DLD1 (cell line): Measurements from ENCODE around the gene UNK.

Source experiments
- in situ Hi-C: cut with HindIII; loops from 2 replicates; pipeline ENCODE4 v1.10.0; 2017; ENCODE audit warnings: low sequenced_read_pairs

The UNK gene

DNA sequence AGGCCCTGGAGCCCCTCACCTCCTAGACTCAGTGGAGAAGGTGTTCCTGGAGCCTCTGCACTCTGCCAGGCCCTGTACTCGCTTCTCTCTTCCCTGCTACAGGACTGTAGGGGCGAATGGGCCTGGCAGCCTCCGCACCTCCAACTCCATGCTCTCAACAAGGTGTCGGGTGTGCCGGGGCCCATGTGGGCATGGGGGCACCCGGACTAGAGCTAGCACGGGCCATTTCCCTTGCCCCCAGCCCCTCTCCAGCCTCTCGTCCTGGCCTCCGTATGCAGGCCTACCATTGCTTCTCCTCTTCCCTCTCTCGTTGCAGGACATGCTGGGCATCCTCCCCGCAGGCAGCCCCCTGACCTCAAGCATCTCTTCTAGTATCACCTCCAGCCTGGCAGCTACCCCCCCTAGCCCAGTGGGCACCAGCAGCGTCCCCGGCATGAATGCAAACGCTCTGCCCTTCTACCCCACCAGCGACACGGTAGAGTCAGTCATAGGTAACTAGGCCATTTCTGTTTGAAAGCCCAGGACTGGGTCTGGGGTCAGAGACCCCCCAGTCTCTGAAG lies 33.8 kb downstream of the UNK start:
- in situ Hi-C loops = no loop called here

DNA sequence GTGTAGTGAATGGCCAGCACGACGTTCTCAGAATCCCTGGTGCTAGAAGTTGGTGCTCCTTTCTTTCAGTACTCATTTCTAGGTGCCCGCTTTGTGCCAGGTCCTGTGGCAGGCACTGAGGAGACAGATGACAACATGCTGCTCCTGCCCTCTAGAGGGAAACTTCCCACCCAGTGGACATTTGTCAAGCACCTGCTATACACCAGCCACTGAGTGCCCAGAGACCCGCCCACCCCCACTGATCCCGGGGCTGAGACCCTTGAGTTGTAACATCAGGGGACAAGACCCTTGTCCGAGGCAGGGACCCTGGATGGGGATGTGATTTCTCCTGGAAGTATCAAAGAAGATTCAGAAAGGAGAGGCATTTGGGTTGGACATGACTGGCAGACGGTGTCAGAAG lies 34.5 kb downstream of the UNK start:
- in situ Hi-C loops = no loop called here

DNA sequence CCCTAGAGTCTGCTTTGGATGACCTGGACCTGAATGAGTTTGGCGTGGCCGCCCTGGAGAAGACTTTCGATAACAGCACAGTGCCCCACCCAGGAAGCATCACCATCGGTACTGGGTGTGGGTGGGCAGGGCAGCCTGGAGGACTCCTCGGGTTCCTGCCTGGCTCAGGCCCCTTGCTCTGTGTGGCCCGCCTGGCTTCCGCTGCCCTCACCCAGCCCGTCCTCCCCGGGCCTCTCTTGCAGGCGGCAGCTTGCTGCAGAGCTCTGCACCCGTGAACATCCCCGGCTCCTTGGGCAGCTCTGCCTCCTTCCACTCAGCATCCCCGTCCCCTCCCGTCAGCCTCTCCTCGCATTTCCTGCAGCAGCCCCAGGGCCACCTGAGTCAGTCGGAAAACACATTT lies 35.1 kb downstream of the UNK start:
- in situ Hi-C loops = no loop called here

DNA sequence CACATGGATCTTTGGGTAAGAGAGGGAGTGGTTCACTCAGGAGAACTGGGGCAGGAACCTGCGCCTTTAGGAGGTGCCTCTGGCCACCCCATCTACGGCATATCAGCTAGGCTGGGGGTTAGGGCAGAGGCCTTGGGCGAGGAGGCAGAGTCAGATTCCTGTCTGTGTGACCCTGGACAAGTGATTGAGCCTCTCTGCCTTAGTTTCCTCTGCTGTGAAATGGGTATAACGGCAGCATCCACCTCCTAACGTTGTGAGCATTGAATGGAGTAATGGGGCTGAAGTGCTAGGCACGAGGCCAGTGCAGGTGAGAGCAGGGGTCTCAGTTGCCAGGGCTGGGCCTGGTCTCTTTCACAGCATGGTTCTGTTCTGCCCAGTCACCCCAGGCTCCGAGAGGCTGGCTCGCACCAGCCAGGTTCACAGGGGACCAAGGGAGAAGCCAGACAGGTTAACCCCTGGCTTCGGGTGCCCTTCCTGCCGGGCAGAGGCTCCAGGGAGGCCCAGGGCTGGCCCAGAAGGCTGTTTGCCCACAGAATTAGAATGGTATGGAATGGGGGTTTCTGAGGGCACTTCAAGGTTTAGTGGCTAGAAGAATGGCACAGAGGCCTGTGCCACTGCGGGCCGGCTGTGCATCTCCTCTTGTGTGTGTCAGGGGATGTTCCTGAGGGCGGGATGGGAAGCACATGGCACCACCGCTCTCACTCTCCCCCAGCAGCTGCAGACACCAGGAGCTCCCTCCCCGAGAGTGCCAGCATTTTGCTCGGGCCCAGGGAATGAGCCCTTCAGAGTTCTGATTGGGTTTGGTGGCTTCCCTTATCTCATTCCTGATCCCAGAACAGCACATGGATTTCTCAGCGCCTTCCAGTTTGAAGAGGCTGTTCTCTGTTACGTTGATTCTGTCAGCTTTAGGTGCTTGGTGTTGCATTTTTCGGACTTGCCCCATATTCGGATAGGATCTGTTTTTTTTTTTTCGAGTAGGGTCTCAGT lies 35.8 kb downstream of the UNK start:
- in situ Hi-C loops = no loop called here

DNA sequence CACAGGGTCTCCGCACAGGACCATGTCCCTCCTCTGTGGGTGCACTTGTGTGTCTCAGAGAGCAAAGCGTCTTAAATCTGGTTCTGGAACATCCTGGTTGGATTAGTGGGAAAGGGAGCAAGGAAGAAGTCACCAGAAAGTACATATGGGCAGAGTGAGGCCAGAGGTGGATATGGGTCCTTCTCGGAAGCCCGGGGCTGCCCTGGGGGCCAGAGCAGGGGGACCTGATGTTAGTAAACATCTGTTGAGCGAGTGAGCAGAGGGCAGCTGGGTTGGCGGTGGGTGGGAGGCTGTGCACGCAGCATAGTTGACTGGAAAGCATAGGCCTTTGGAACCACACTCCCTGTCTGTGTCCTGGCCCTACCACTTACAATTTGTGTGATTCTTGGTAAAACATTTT lies 36.9 kb downstream of the UNK start:
- in situ Hi-C loops = no loop called here

DNA sequence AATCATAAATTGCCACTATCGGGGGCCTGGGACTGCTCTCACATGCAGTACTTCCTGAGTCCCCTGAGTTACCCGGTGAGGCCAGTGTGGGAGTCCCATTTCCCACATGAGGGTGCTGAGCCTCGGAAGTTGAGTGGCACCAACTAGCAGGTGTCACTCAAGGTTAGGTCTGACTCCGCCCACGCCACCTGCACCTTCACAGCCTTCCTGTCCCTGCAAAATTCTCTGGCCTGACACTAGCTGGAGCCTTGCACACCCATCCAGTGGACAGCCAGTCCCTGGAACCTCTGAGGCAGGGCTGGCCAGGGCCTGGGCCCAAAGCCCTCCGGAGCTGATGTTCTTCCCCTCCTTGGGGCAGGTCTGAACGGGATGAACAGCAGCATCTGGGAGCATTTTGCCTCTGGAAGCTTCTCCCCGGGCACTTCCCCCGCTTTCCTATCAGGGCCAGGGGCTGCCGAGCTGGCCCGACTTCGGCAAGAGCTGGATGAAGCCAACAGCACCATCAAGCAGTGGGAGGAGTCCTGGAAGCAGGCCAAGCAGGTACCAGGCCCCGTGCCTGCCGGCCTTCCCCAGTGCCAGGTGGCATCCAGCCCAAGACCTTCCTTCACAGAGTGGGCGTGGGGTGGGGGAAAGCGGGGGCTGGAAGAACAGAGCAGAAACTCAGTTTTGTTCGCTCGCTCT lies 37.7 kb downstream of the UNK start:
- in situ Hi-C loops = no loop called here

DNA sequence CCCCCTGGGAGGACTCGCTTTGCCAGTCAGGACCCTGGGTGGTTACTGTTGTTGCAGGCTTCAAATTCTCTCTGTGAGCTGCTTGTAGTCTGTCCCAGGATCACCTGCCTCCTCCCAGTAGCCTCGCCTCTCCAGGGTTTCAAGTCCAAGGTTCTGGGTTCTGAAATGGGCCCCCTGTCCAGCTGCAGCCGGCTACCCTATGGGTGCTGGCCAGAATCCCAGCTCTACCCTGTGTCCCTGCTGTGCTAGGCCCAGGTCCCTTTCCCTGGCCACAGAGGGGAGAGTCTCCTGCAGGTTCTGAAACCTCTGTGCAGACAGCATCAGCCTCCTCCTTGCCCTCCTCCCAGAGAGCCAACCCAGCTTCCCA lies 38.2 kb downstream of the UNK start:
- in situ Hi-C loops = no loop called here

DNA sequence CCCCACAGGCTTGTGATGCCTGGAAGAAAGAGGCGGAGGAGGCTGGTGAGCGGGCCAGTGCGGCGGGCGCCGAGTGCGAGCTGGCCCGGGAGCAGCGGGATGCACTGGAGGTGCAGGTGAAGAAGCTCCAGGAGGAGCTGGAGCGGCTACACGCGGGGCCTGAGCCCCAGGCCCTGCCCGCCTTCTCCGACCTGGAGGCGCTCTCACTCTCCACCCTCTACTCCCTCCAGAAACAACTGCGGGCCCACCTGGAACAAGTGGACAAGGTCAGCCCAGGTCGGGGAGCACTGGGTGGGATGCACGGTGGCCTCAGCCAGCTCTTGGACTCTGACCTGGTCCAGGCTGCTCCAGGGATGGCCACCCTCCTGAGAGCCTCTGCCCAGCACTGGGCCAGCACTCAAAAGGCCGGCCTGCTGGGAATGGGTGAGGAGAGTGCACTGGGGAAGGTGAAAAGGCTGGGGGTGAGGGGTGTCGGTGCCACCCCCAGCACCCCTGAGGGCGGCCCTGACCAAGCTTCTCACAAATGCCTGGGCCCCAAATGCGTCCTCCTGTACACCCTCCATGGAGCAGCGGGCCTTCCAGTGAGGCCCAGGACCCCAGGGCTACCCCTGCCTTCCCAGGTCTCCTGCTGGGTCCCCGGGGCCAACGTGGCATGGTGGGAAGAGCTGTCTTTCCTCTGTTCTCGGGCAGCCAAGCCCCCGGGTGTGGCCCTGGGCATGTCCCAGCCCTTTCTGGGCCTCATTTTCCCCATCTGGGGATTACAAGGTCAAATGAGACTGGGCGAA lies 38.8 kb downstream of the UNK start:
- in situ Hi-C loops = no loop called here

DNA sequence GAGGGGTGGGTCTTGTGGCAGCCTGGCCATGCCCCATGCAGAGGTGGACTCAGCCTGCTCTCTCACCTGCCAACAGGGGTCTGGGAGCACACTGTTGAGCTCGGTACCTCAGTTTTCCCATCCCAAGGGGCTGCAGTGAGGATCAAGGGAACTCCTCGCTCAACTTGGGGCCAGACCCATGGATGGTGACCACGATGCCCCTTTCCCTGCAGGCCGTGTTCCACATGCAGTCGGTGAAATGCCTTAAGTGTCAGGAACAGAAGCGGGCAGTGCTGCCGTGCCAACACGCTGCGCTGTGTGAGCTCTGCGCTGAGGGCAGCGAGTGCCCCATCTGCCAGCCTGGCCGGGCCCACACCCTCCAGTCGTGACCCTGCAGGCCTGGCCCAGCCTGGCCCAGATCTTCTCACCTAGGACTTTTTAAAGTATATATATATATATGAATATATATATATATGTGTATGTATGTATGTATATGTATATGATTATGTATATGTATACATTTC lies 39.5 kb downstream of the UNK start:
- in situ Hi-C loops = no loop called here

DNA sequence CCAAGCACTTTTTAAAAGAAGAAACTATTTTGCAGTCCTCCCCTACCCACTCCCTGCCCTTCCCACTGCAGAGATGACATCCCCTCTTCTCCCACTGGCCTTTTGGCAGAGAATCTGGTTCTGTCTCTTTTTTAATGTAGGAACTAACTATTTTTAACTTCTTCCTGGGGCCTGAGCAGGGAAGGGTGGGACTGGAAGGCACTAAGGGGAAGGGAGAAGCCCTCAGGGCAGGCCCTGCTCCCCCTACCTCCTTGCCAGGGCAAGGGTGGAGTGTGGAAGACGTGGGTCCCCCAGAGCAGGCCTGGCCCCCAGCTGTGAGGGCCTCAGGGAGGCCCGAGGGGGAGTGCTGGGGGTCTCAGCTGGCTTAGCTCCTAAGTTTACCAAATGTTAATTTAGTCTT lies 40.1 kb downstream of the UNK start:
- in situ Hi-C loops = no loop called here

DNA sequence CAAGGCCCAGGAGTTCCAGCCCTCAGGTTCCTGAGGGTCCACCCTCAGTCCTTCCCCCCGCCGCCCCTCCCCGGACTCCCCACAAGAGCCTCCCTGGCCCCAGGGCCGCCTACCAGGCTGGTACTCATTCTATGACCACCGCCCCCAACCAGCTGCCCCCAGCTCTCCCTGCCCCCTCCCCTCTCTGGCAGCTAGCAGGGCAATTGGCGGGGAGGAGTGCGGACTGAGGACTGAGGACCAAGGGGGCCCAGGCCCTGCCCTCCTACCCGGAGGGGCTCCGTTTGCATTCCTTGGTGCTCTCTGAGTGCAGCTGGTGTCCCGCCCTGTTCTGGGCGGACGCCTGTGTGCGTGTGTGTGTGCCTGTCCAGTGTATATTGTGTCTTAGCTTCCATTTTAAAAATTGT lies 40.5 kb downstream of the UNK start:
- in situ Hi-C loops = no loop called here

DNA sequence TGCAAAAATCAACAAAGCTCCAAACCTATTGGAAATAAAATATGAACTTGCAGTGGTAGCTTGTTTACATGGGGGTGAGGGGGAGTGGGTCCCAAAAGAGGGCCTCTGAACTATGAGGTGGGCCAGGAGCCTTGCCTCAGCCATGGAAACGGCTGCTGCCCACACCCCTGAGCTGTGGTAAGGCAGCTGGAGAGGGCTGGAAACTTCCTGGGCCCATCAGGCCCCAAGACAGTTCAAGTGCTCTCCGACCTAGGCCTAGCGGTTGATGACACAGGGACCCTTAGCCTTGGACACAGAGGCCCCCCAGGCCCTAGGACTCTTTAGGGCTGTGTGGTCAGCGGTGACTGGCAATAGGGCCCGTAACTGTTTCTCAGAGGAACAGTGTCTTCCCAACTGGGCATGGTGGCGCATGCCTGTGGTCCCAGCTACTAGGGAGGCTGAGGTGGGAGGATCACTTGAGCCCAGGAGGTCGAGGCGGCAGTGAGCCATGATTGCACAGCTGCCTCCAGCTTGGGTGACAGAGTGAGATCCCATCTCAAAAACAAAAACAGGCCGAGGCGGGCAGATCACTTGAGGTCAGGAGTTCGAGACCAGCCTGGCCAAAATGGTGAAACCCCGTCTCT lies 41.3 kb downstream of the UNK start:
- in situ Hi-C loops = no loop called here

DNA sequence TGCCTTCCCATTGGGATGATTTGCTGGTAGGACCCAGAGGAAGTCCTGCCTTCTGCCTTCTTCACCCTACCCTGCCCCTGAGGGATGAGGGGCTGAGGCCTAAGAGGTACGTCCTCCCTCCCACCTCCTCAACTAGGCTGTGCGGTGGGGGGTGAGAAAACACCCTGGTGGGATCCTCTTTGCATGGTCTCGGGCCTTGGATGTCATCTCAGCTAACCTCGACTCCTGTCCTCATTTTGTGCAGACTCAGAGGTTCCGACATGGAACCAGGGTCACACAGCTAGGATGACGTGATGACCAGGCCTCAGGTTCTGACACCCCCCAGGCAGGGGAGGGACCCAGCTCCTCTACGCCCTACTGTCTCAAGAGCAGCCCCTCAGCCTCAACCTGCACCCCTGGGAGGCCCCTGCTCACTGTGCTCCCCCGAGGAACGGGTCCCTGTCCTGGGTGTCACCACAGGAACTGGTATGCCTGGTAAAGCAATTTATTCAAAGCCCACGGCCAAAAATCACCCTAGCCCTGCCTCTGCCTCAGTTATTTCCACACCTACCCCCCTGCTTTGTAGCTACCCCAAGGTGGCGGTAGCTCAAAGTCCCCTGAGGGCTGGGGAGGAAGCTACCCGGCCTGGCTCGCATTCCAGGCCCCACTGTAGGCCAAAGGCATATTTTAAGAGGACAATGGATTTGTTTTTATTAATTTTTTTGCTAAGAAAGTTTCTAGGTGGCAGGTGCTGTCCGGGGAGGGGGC lies 42.1 kb downstream of the UNK start:
- in situ Hi-C loops = no loop called here

DNA sequence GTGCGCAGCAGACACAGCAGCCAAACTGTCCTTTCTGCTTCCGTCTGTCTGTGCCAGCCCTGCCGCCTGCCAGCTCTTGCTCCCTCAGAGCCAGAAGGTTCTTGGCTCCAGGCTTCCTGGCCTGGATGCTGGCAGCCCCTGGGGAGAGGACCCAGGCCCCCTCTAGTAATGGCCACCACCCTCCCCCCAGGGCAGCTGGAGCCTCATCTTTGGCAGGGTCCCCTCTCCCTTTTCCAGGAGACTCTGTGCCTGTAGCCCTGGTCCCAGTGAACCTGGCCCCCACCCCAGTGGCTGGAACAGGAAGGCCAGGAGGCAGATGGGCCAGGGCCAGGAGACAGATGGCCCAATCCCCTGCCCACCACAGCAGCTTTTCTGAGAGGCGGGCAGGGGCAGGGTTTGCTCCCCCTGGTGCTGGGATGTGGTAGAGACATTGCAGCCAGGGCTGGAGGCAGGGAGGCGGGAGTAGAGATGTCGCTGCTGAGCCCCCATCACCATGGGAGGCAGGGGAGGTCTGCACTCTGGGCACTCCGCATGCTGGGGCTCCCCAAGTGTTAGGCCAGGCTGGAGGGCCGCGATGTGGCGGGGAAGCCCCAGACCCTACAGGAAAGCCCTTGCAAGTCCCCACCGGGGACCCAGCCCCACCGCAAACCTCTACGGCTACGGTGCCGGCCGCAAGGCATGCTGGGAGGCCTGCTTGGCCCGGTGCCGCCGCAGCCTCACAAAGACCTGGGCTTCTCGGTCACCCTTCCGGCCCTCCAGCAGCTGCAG lies 42.9 kb downstream of the UNK start:
- in situ Hi-C loops = no loop called here

DNA sequence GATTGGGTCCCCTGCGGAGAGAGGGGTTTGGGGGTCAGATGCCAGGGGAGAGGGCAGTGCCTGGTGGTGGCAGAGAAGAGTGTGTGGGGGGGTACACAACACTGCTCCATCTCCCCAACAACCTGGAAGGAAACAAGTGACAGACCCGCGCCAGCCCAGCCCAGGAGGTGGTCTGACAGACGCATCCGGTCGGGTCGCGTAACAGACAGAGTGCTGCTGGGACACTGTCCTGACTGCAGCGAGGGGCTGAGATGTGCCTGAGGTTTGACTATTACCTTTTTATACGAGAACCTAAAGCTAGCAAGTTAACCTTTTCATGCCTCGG lies 43.4 kb downstream of the UNK start:
- in situ Hi-C loops = no loop called here

DNA sequence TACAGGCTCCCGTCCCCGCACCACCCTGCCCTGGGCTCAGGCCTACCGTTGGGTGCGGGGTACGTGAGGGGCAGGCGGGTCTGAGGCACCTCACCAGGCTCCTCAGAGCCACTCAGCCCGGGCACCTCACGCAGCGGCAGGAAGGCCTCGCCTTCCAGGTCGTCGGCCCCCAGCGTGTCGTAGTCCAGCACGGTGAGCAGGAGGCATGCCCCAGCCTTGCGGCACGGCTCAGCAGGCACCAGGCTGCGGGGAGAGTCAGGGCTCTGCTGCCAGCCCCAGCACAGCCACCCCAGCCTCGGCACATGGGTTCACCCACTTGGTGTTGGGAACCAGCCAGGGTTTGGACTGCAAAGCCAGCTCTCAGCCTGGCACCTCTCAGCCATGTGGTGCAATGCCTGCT lies 44.1 kb downstream of the UNK start:
- in situ Hi-C loops = no loop called here

DNA sequence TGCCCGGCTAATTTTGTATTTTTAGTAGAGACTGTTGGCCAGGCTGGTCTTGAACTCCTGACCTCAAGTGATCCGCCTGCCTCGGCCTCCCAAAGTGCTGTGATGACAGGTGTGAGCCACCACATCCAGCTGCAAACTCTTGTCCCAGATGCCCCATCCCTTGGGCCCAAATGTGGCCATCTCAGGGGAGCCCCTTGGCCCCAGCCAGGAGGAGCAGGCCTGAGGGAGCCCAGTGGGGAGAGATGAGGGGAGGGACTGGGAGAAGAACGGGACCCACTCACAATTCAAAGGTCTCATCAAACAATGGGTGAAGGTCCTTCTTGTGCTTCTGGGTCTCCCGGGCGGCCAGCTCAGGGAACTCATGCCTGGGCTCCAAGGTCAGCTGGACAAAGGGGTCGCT lies 45.1 kb downstream of the UNK start:
- in situ Hi-C loops = no loop called here

DNA sequence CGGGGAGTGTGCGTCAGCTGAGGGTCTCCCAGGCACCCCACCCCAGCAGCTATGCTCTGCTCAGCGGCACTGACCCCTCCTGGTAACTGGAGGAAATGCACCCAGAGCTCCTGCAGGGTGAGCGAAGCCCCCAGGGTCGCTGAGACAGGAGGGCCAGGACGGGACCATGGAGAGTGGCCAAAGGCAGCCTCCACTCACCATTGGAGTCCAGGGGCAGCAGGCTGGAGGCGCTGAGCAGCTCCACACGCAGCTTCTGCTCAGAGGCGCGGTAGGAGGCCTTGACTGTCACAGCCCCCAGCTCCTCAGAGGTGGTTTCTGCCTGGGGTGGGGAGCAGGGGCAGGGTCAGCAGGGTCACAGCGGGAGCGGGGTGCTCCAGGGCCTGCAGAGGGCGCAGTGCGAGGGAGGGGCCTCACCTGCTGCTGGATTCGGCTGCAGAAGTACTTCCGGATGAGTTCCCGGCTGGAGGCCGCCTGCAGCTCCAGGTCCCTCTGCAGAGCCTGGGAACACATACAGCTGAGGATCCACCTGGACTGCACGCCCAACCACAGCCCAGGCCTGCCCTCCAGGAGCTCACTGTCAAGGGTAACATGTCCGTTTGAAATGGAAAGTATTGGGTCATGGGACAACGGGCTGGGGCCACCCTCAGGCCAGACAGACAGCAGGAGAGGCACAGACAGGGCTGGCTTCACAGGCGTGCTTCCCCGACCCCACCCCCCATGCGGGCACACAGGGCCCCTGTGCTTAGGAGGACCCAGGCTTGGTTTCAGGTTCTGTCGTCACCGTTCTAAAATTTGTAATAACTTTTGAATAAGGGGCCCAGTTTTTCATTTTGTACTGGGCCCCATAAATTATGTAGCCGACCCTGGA lies 45.8 kb downstream of the UNK start:
- in situ Hi-C loops = no loop called here
